Peyer's patch (tissue), 4 donors: ENCODE data around the gene TRPV5.

Experiments used
- POLR2A ChIP-seq, 2 donors: fragments of 450-650 bp; IDR thresholded peaks; one replicate each; pipeline ENCODE4 v1.5.1; 2017; ENCODE audit warnings: antibody characterized with exemption in 2 of 2, mild to moderate bottlenecking in 2 of 2, moderate library complexity in 2 of 2
- TF ChIP-seq, protein P1 (sequence below), 6 experiments: fragments of 450-650 bp in 4 of 6; fragments of 200-600 bp in 2 of 6; sonication (generic) in 1 of 6; IDR thresholded peaks; one replicate each; pipeline ENCODE4 v1.5.1; 2017 to 2019; ENCODE audit warnings: antibody characterized with exemption in 6 of 6, mild to moderate bottlenecking in 3 of 6, moderate library complexity in 1 of 6

DNA sequence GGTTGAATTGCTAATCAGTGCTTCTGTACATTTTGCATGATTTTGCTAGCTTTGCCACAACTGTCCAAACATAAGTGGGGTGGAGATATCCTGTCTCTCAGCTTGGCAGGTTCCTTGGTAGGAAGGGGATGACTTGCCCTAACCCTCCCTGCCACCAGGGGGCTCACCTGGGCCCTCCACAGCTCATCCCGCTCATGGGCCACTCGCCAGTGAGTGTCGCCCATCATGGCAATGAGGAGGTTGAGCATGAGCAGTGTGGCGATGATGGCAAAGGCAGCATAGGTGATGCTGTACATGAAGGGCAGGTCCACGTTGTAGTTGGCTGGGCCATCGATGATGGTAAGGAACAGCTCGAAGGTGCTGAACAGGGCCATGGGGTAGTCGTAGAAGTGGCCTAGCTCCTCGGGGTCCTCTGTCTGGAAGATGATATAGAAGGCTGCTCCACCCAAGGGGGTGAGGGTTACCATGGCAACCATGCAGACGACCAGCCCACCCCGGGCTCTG, 60.2 kb downstream of the TRPV5 start:
- no peak for TF ChIP-seq POLR2A (IDR thresholded peaks at IDR 0.05)
- TF ChIP-seq, protein P1, sequence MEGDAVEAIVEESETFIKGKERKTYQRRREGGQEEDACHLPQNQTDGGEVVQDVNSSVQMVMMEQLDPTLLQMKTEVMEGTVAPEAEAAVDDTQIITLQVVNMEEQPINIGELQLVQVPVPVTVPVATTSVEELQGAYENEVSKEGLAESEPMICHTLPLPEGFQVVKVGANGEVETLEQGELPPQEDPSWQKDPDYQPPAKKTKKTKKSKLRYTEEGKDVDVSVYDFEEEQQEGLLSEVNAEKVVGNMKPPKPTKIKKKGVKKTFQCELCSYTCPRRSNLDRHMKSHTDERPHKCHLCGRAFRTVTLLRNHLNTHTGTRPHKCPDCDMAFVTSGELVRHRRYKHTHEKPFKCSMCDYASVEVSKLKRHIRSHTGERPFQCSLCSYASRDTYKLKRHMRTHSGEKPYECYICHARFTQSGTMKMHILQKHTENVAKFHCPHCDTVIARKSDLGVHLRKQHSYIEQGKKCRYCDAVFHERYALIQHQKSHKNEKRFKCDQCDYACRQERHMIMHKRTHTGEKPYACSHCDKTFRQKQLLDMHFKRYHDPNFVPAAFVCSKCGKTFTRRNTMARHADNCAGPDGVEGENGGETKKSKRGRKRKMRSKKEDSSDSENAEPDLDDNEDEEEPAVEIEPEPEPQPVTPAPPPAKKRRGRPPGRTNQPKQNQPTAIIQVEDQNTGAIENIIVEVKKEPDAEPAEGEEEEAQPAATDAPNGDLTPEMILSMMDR (IDR thresholded peaks at IDR 0.05): peak in 4 of 6 experiments; percentile 24 to 41 (median 35)
